Pancreas (tissue), 10 donors: Measurements from ENCODE around the gene PPFIBP2. TPM values are rescaled to one million over a fixed set of nuclear protein-coding genes. Genes with fewer than 3 reads are reported as not detected.

Source experiments
- ATAC-seq, 4 donors: fragments of 200-7000 bp; cut with Tn5 transposase; one replicate each; pipeline versions ENCODE4 v1.8.0 to v1.9.1; 2020; ENCODE audit warnings: mild to moderate bottlenecking in 4 of 4, moderate library complexity in 4 of 4
- DNase-seq, 6 donors: peaks; one replicate each; pipeline ENCODE4 v3.0.0-alpha.2; 2020
- FAIRE-seq: peaks from 2 replicates; lab custom pipeline; 2012; peaks lifted over from hg19 to GRCh38; lab: Jason Lieb, UNC
- H3K27ac ChIP-seq, 4 donors: fragments of 200-600 bp; sonication (generic); 1 replicate in 3 of 4; 2 replicates in 1 of 4; pipeline versions ENCODE4 v1.5.0 to v1.8.0; 2020
- H3K27me3 ChIP-seq, 4 donors: fragments of 200-600 bp; one replicate each; pipeline ENCODE4 v1.8.0; 2021
- H3K36me3 ChIP-seq, 3 donors: fragments of 200-600 bp; sonication (generic) in 1 of 3; one replicate each; pipeline versions ENCODE4 v1.5.0 to v1.8.0; 2020 to 2021
- H3K4me1 ChIP-seq, 3 donors: fragments of 200-600 bp; one replicate each; pipeline ENCODE4 v1.8.0; 2021
- H3K4me3 ChIP-seq, 4 donors: fragments of 200-600 bp; sonication (generic) in 2 of 4; one replicate each; pipeline versions ENCODE4 v1.5.0 to v1.8.0; 2020 to 2021
- H3K9me3 ChIP-seq, 4 donors: fragments of 200-600 bp; one replicate each; pipeline ENCODE4 v1.8.0; 2021
- CTCF ChIP-seq, 4 donors: fragments of 200-600 bp; sonication (generic) in 3 of 4; IDR thresholded peaks; one replicate each; pipeline versions ENCODE4 v1.5.0 to v1.8.0; 2021; ENCODE audit warnings: antibody characterized with exemption in 4 of 4
- WGBS, 2 donors: extraction: QIAGEN DNeasy Blood & Tissue Kit; methylation state at CpG; one replicate each; pipeline ENCODE4 v1.1.7; 2013; 5-methylcytosine and 5-hydroxymethylcytosine counted together
- intact Hi-C, 3 donors: fragments of 100-400 bp; cut with DNase I; formaldehyde crosslinking; loops; one replicate each; pipeline versions ENCODE4 v1.11.1 to v1.14.2; 2022
- polyA plus RNA-seq, 2 donors: library from polyadenylated mRNA; stranded (reverse); fragments of 200-250 nt; gene quantifications; one replicate each; pipeline ENCODE4 v1.2.3, GENCODE V29; 2013
- total RNA-seq, 6 donors: library from RNA; stranded (reverse); fragmentation: NEBNext Ultra II Directional in 4 of 6; extraction: Animal tissue kit (Norgen Biotek cat#: 25700) in 4 of 6; gene quantifications; one replicate each; pipeline versions ENCODE4 v1.2.1 to v1.2.4, GENCODE V29; 2021 to 2023
- donor health status: healthy with polysubstance abuse.
- donor health status: DM: no; HTN: no; CAD: no; lungs with moderate emphysema.
- donor health status: DM: no; HTN: no; CAD: no.
- donor health status: control.
- donor health status: control.
- donor health status: Bipolar disorder and iron deficiency.
- donor health status: DM: yes; HTN: yes; CAD: no.
- donor health status: DM: no; HTN: no; CAD: no.
- donor health status: DM: no; HTN: no; CAD: no.
- donor health status: DM: yes; HTN: yes; CAD: no.

The PPFIBP2 gene
- total and polyA plus RNA-seq, 8 donors, result 8.0 to 24.7 (median 11.4) TPM

GRCh38 chr11:7595016-7595866 lies 81.4 kb downstream of the PPFIBP2 start:
- 77 to 78% methylated on average over 1 of the region's 1 CpG for WGBS, 2 donors
- no peaks in the 10 kb centered on the region for H3K27me3 ChIP-seq
- intact Hi-C loops, result no loop called here
- H3K4me3 ChIP-seq, result no peak overlapping the region
- ATAC-seq (no peak), DNase-seq (no peak), FAIRE-seq (no peak)
- H3K27ac ChIP-seq, result no peak overlapping the region
- no peaks in the 10 kb centered on the region for H3K36me3 ChIP-seq
- TF ChIP-seq CTCF (IDR thresholded peaks at IDR 0.05), result no peak
- peaks cover 18 to 29% (median 23%) of the 10 kb centered on the region in 3 donors for H3K4me1 ChIP-seq
- no peaks in the 10 kb centered on the region for H3K9me3 ChIP-seq

GRCh38 chr11:7595951-7596350 lies 82.2 kb downstream of the PPFIBP2 start:
- no peak for ATAC-seq
- Histone ChIP-seq H3K4me1 (peaks cover 23 to 36% (median 25%) of the 10 kb centered on the region in 3 donors), H3K27ac (no peak overlapping the region), H3K27me3 (no peaks in the 10 kb centered on the region), H3K36me3 (no peaks in the 10 kb centered on the region), H3K9me3 (no peaks in the 10 kb centered on the region), H3K4me3 (no peak overlapping the region)
- 84 to 88% methylated on average over 2 of the region's 2 CpGs for WGBS, 2 donors
- FAIRE-seq, result no peak
- DNase-seq, result no peak
- TF ChIP-seq CTCF (IDR thresholded peaks at IDR 0.05), result no peak
- intact Hi-C loops, result no loop called here

GRCh38 chr11:7596975-7597391 lies 83.2 kb downstream of the PPFIBP2 start:
- peak; percentile 41 to 72 (median 54) for ATAC-seq
- WGBS, 2 donors, result 30% methylated on average over 5 of the region's 5 CpGs
- no peaks in the 10 kb centered on the region for H3K9me3 ChIP-seq
- FAIRE-seq, result no peak
- peak overlapping the region in 1 of 4 donors; percentile 4 for H3K4me3 ChIP-seq
- no peaks in the 10 kb centered on the region for H3K27me3 ChIP-seq
- H3K36me3 ChIP-seq, result no peaks in the 10 kb centered on the region
- peaks cover 23 to 36% (median 25%) of the 10 kb centered on the region in 3 donors for H3K4me1 ChIP-seq
- peak overlapping the region in 3 of 4 donors; percentile 60 to 86 (median 84) for H3K27ac ChIP-seq
- TF ChIP-seq CTCF (IDR thresholded peaks at IDR 0.05), result no peak
- peak in 1 of 6 donors; percentile 36 for DNase-seq
- intact Hi-C loops, result no loop called here

- peak overlapping the region in 3 of 4 donors; percentile 60 to 86 (median 84) for H3K27ac ChIP-seq
- H3K9me3 ChIP-seq, result no peaks in the 10 kb centered on the region
- DNase-seq (peak; percentile 59 to 85 (median 72)), ATAC-seq (peak; percentile 85 to 91 (median 91)), FAIRE-seq (no peak)
- H3K4me1 ChIP-seq, result peaks cover 23 to 36% (median 25%) of the 10 kb centered on the region in 3 donors
- TF ChIP-seq CTCF (IDR thresholded peaks at IDR 0.05), result no peak
- H3K36me3 ChIP-seq, result no peaks in the 10 kb centered on the region
- peak overlapping the region in 1 of 4 donors; percentile 4 for H3K4me3 ChIP-seq
- intact Hi-C loops, result no loop called here
- 14 to 21% methylated on average over 8 of the region's 8 CpGs for WGBS, 2 donors
- H3K27me3 ChIP-seq, result no peaks in the 10 kb centered on the region
Observed at GRCh38 chr11:7597620-7598019, 83.8 kb downstream of the PPFIBP2 start.

GRCh38 chr11:7599209-7599608 lies 85.4 kb downstream of the PPFIBP2 start:
- Histone ChIP-seq H3K4me3 (no peak overlapping the region), H3K36me3 (no peaks in the 10 kb centered on the region), H3K27ac (peak overlapping the region in 2 of 4 donors; percentile 84 to 86), H3K27me3 (no peaks in the 10 kb centered on the region), H3K4me1 (peaks cover 23 to 36% (median 25%) of the 10 kb centered on the region in 3 donors), H3K9me3 (no peaks in the 10 kb centered on the region)
- no peak for DNase-seq
- 33 to 50% methylated on average over 2 of the region's 2 CpGs for WGBS, 2 donors
- peak in 1 of 4 donors; percentile 10 for ATAC-seq
- intact Hi-C loops, result no loop called here
- no peak for FAIRE-seq
- no peak for TF ChIP-seq CTCF (IDR thresholded peaks at IDR 0.05)
